ENCODE results near the gene DUSP9.

Gene DUSP9

GRCh38 chrX:153622661-153623309 is 24.2 kb upstream of the DUSP9 start:
- no peak for DNase-seq

- no peak for DNase-seq
Observed at GRCh38 chrX:153623310-153624029, 23.5 kb upstream of the DUSP9 start.

- no peak for DNase-seq
Observed at GRCh38 chrX:153624196-153625091, 22.6 kb upstream of the DUSP9 start.

GRCh38 chrX:153625271-153626024 is 21.6 kb upstream of the DUSP9 start:
- no peak for DNase-seq

- DNase-seq = no peak
Observed at GRCh38 chrX:153626025-153626633, 20.9 kb upstream of the DUSP9 start.

- DNase-seq = no peak
Observed at GRCh38 chrX:153626863-153627674, 19.9 kb upstream of the DUSP9 start.

- DNase-seq = no peak
Observed at GRCh38 chrX:153627675-153628111, 19.3 kb upstream of the DUSP9 start.

GRCh38 chrX:153628129-153628528 is 18.9 kb upstream of the DUSP9 start:
- no peak for DNase-seq

GRCh38 chrX:153628665-153629064 is 18.3 kb upstream of the DUSP9 start:
- DNase-seq = no peak

GRCh38 chrX:153631346-153631745 is 15.7 kb upstream of the DUSP9 start:
- DNase-seq = no peak

GRCh38 chrX:153631907-153632594 is 15.0 kb upstream of the DUSP9 start:
- DNase-seq = no peak

- DNase-seq = no peak
Observed at GRCh38 chrX:153632595-153632946, 14.4 kb upstream of the DUSP9 start.

GRCh38 chrX:153633048-153633447 is 14.0 kb upstream of the DUSP9 start:
- no peak for DNase-seq

GRCh38 chrX:153633607-153634180 is 13.3 kb upstream of the DUSP9 start:
- DNase-seq = no peak

- DNase-seq = no peak
Observed at GRCh38 chrX:153634236-153634635, 12.8 kb upstream of the DUSP9 start.

- no peak for DNase-seq
Observed at GRCh38 chrX:153634832-153635231, 12.2 kb upstream of the DUSP9 start.

- DNase-seq = no peak
Observed at GRCh38 chrX:153635388-153635787, 11.6 kb upstream of the DUSP9 start.

GRCh38 chrX:153635788-153636668 is 11.0 kb upstream of the DUSP9 start:
- DNase-seq = no peak

- no peak for DNase-seq
Observed at GRCh38 chrX:153636716-153637115, 10.3 kb upstream of the DUSP9 start.
